Breast epithelium (tissue), 4 donors: ENCODE results near the gene GBP2. TPM values are rescaled to one million over a fixed set of nuclear protein-coding genes. Genes with fewer than 3 reads are reported as not detected.

Source experiments
- DNase-seq, 2 donors: peaks; one replicate each; pipeline ENCODE4 v3.0.0-alpha.2; 2019; ENCODE audit warnings: low spot score in 2 of 2
- H3K27ac ChIP-seq, 2 donors: fragments of 200-600 bp; sonication (generic) in 1 of 2; one replicate each; pipeline ENCODE4 v1.5.1; 2016 to 2019; ENCODE audit warnings: mild to moderate bottlenecking in 1 of 2
- H3K27me3 ChIP-seq, 2 donors: fragments of 200-600 bp; sonication (generic) in 1 of 2; one replicate each; pipeline versions ENCODE4 v1.5.1 to v1.6.0; 2017 to 2019; ENCODE audit warnings: control low read depth in 1 of 2, mild to moderate bottlenecking in 1 of 2
- H3K36me3 ChIP-seq: fragments of 200-600 bp; one replicate; pipeline ENCODE4 v1.5.1; 2019
- H3K4me1 ChIP-seq, 2 donors: fragments of 200-600 bp; sonication (generic); one replicate each; pipeline ENCODE4 v1.5.1; 2016 to 2019; ENCODE audit warnings: control low read depth in 1 of 2
- H3K4me3 ChIP-seq, 3 donors: fragments of 200-600 bp; sonication (generic); 1 replicate in 2 of 3; 2 replicates in 1 of 3; pipeline ENCODE4 v1.5.1; 2016 to 2019; ENCODE audit warnings: mild to moderate bottlenecking in 3 of 3, moderate library complexity in 2 of 3
- H3K9me3 ChIP-seq, 2 donors: fragments of 200-600 bp; sonication (generic) in 1 of 2; one replicate each; pipeline ENCODE4 v1.5.1; 2016 to 2019; ENCODE audit warnings: control low read depth in 1 of 2
- CTCF ChIP-seq, 3 donors: fragments of 450-650 bp; IDR thresholded peaks; one replicate each; pipeline ENCODE4 v1.5.1; 2016 to 2017; ENCODE audit warnings: antibody characterized with exemption in 3 of 3, mild to moderate bottlenecking in 3 of 3, moderate library complexity in 3 of 3
- POLR2A ChIP-seq: fragments of 450-650 bp; IDR thresholded peaks from one replicate; pipeline ENCODE4 v1.6.1; 2016; ENCODE audit warnings: antibody characterized with exemption, mild to moderate bottlenecking, moderate library complexity
- POLR2AphosphoS5 ChIP-seq, 3 donors: sonication (generic); formaldehyde crosslinking; IDR thresholded peaks; one replicate each; pipeline ENCODE4 v1.6.1; 2017; ENCODE audit warnings: antibody characterized with exemption in 3 of 3
- intact Hi-C: fragments of 100-400 bp; cut with DNase I; formaldehyde crosslinking; loops from one replicate; pipeline ENCODE4 v1.15.1; 2023; ENCODE audit warnings: low total_unique reads
- total RNA-seq, 3 donors: library from RNA; depleted of rRNA; stranded (reverse); fragments of >200 nt; gene quantifications; one replicate each; pipeline ENCODE4 v1.1.0, GENCODE V29; 2016

The GBP2 gene
- total RNA-seq, 3 donors from 2014 or later, result 53.0 to 219 (median 122) TPM

- intact Hi-C loops, result no loop called here
- H3K4me3 ChIP-seq, result no peak overlapping the region
- no peak for TF ChIP-seq POLR2A
- TF ChIP-seq POLR2AphosphoS5 (IDR thresholded peaks at IDR 0.05), result no peak
- no peak for TF ChIP-seq CTCF (IDR thresholded peaks at IDR 0.05)
- DNase-seq, result no peak
- H3K36me3 ChIP-seq, result peaks cover 4% of the 10 kb centered on the region
- H3K27me3 ChIP-seq, result no peaks in the 10 kb centered on the region
- H3K4me1 ChIP-seq, result no peaks in the 10 kb centered on the region
- H3K9me3 ChIP-seq, result no peaks in the 10 kb centered on the region
- H3K27ac ChIP-seq, result no peak overlapping the region
Measured at GRCh38 chr1:89095737-89096136, 30.2 kb downstream of the GBP2 start.

- DNase-seq, result no peak
- H3K36me3 ChIP-seq, result no peaks in the 10 kb centered on the region
- no peak overlapping the region for H3K27ac ChIP-seq
- no peaks in the 10 kb centered on the region for H3K27me3 ChIP-seq
- TF ChIP-seq CTCF (IDR thresholded peaks at IDR 0.05) (no peak), POLR2A (no peak), POLR2AphosphoS5 (IDR thresholded peaks at IDR 0.05) (no peak)
- H3K4me1 ChIP-seq, result no peaks in the 10 kb centered on the region
- intact Hi-C loops, result no loop called here
- no peaks in the 10 kb centered on the region for H3K9me3 ChIP-seq
- H3K4me3 ChIP-seq, result no peak overlapping the region
Measured at GRCh38 chr1:89089962-89090361, 36.0 kb downstream of the GBP2 start.

GRCh38 chr1:89088572-89088971, 37.3 kb downstream of the GBP2 start:
- Histone ChIP-seq H3K27ac (no peak overlapping the region), H3K36me3 (no peaks in the 10 kb centered on the region), H3K9me3 (no peaks in the 10 kb centered on the region), H3K4me3 (no peak overlapping the region), H3K27me3 (no peaks in the 10 kb centered on the region), H3K4me1 (no peaks in the 10 kb centered on the region)
- no peak for DNase-seq
- intact Hi-C loops, result no loop called here
- TF ChIP-seq CTCF (IDR thresholded peaks at IDR 0.05) (no peak), POLR2AphosphoS5 (IDR thresholded peaks at IDR 0.05) (no peak), POLR2A (no peak)

GRCh38 chr1:89087241-89087640, 38.7 kb downstream of the GBP2 start:
- intact Hi-C loops, result no loop called here
- Histone ChIP-seq H3K36me3 (no peaks in the 10 kb centered on the region), H3K27me3 (no peaks in the 10 kb centered on the region), H3K4me3 (no peak overlapping the region), H3K4me1 (no peaks in the 10 kb centered on the region), H3K9me3 (no peaks in the 10 kb centered on the region), H3K27ac (no peak overlapping the region)
- TF ChIP-seq POLR2AphosphoS5 (IDR thresholded peaks at IDR 0.05), result no peak
- no peak for TF ChIP-seq CTCF (IDR thresholded peaks at IDR 0.05)
- no peak for TF ChIP-seq POLR2A
- DNase-seq, result no peak

GRCh38 chr1:89085781-89086180, 40.1 kb downstream of the GBP2 start:
- Histone ChIP-seq H3K9me3 (no peaks in the 10 kb centered on the region), H3K27me3 (no peaks in the 10 kb centered on the region), H3K36me3 (no peaks in the 10 kb centered on the region), H3K4me3 (no peak overlapping the region), H3K4me1 (no peaks in the 10 kb centered on the region), H3K27ac (no peak overlapping the region)
- TF ChIP-seq POLR2A (no peak), CTCF (IDR thresholded peaks at IDR 0.05) (peak; percentile 16 to 59 (median 43)), POLR2AphosphoS5 (IDR thresholded peaks at IDR 0.05) (no peak)
- DNase-seq, result no peak
- intact Hi-C loops, result no loop called here
